ENCODE data around the gene PDE7B.
A peak's percentile ranks its signal among the peaks of the same experiment; 100 is the strongest.

The PDE7B gene

GRCh38 chr6:135888818-135889217 lies 37.3 kb downstream of the PDE7B start:
- H3K4me3 Mint-ChIP-seq = no peak overlapping the region
- no peak overlapping the region for H3K27ac Mint-ChIP-seq
- peaks cover 9% of the 10 kb centered on the region for H3K36me3 Mint-ChIP-seq (ENCODE audit: low read depth)
- no peaks in the 10 kb centered on the region for H3K9me3 Mint-ChIP-seq
- no peaks in the 10 kb centered on the region for H3K27me3 Mint-ChIP-seq (ENCODE audit: low read depth)
- H3K4me1 Mint-ChIP-seq (ENCODE audit: low read depth) = no peaks in the 10 kb centered on the region

GRCh38 chr6:135890876-135891275 lies 39.4 kb downstream of the PDE7B start:
- Mint-ChIP-seq H3K36me3 (ENCODE audit: low read depth) (peaks cover 3% of the 10 kb centered on the region), H3K27me3 (ENCODE audit: low read depth) (no peaks in the 10 kb centered on the region), H3K4me1 (ENCODE audit: low read depth) (no peaks in the 10 kb centered on the region), H3K9me3 (no peaks in the 10 kb centered on the region), H3K4me3 (no peak overlapping the region), H3K27ac (no peak overlapping the region)

GRCh38 chr6:135891710-135892109 lies 40.2 kb downstream of the PDE7B start:
- peaks cover 3% of the 10 kb centered on the region for H3K4me1 Mint-ChIP-seq (ENCODE audit: low read depth)
- peaks cover 5% of the 10 kb centered on the region for H3K36me3 Mint-ChIP-seq (ENCODE audit: low read depth)
- no peaks in the 10 kb centered on the region for H3K9me3 Mint-ChIP-seq
- no peak overlapping the region for H3K27ac Mint-ChIP-seq
- H3K4me3 Mint-ChIP-seq = no peak overlapping the region
- no peaks in the 10 kb centered on the region for H3K27me3 Mint-ChIP-seq (ENCODE audit: low read depth)

- H3K4me3 Mint-ChIP-seq = no peak overlapping the region
- no peaks in the 10 kb centered on the region for H3K27me3 Mint-ChIP-seq (ENCODE audit: low read depth)
- H3K27ac Mint-ChIP-seq = no peak overlapping the region
- peaks cover 11% of the 10 kb centered on the region for H3K36me3 Mint-ChIP-seq (ENCODE audit: low read depth)
- H3K9me3 Mint-ChIP-seq = no peaks in the 10 kb centered on the region
- peaks cover 11% of the 10 kb centered on the region for H3K4me1 Mint-ChIP-seq (ENCODE audit: low read depth)
Observed at GRCh38 chr6:135895231-135895911, 43.9 kb downstream of the PDE7B start.

- Mint-ChIP-seq H3K36me3 (ENCODE audit: low read depth) (peaks cover 11% of the 10 kb centered on the region), H3K4me1 (ENCODE audit: low read depth) (peaks cover 19% of the 10 kb centered on the region), H3K27me3 (ENCODE audit: low read depth) (no peaks in the 10 kb centered on the region), H3K27ac (no peak overlapping the region), H3K4me3 (no peak overlapping the region), H3K9me3 (no peaks in the 10 kb centered on the region)
Observed at GRCh38 chr6:135897087-135897486, 45.6 kb downstream of the PDE7B start.

GRCh38 chr6:135901774-135902524 lies 50.4 kb downstream of the PDE7B start:
- Mint-ChIP-seq H3K27me3 (ENCODE audit: low read depth) (no peaks in the 10 kb centered on the region), H3K27ac (peak overlapping the region; percentile 19), H3K9me3 (no peaks in the 10 kb centered on the region), H3K4me3 (peak overlapping the region; percentile 42), H3K36me3 (ENCODE audit: low read depth) (peaks cover 8% of the 10 kb centered on the region), H3K4me1 (ENCODE audit: low read depth) (peaks cover 24% of the 10 kb centered on the region)

- Mint-ChIP-seq H3K4me1 (ENCODE audit: low read depth) (peaks cover 19% of the 10 kb centered on the region), H3K4me3 (no peak overlapping the region), H3K36me3 (ENCODE audit: low read depth) (peaks cover 6% of the 10 kb centered on the region), H3K27me3 (ENCODE audit: low read depth) (no peaks in the 10 kb centered on the region), H3K9me3 (no peaks in the 10 kb centered on the region), H3K27ac (no peak overlapping the region)
Observed at GRCh38 chr6:135902756-135903331, 51.3 kb downstream of the PDE7B start.

- Mint-ChIP-seq H3K4me3 (no peak overlapping the region), H3K9me3 (no peaks in the 10 kb centered on the region), H3K4me1 (ENCODE audit: low read depth) (peaks cover 23% of the 10 kb centered on the region), H3K36me3 (ENCODE audit: low read depth) (peaks cover 4% of the 10 kb centered on the region), H3K27ac (no peak overlapping the region), H3K27me3 (ENCODE audit: low read depth) (no peaks in the 10 kb centered on the region)
Observed at GRCh38 chr6:135904666-135905065, 53.2 kb downstream of the PDE7B start.

- no peaks in the 10 kb centered on the region for H3K27me3 Mint-ChIP-seq (ENCODE audit: low read depth)
- H3K4me1 Mint-ChIP-seq (ENCODE audit: low read depth) = peaks cover 28% of the 10 kb centered on the region
- peaks cover 4% of the 10 kb centered on the region for H3K36me3 Mint-ChIP-seq (ENCODE audit: low read depth)
- no peak overlapping the region for H3K4me3 Mint-ChIP-seq
- no peak overlapping the region for H3K27ac Mint-ChIP-seq
- H3K9me3 Mint-ChIP-seq = no peaks in the 10 kb centered on the region
Observed at GRCh38 chr6:135905604-135906300, 54.3 kb downstream of the PDE7B start.

GRCh38 chr6:135906542-135906941 lies 55.0 kb downstream of the PDE7B start:
- peaks cover 4% of the 10 kb centered on the region for H3K36me3 Mint-ChIP-seq (ENCODE audit: low read depth)
- H3K9me3 Mint-ChIP-seq = no peaks in the 10 kb centered on the region
- H3K27me3 Mint-ChIP-seq (ENCODE audit: low read depth) = no peaks in the 10 kb centered on the region
- H3K27ac Mint-ChIP-seq = no peak overlapping the region
- H3K4me1 Mint-ChIP-seq (ENCODE audit: low read depth) = peaks cover 25% of the 10 kb centered on the region
- no peak overlapping the region for H3K4me3 Mint-ChIP-seq

GRCh38 chr6:135906972-135907465 lies 55.5 kb downstream of the PDE7B start:
- Mint-ChIP-seq H3K27ac (no peak overlapping the region), H3K4me3 (no peak overlapping the region), H3K36me3 (ENCODE audit: low read depth) (peaks cover 4% of the 10 kb centered on the region), H3K27me3 (ENCODE audit: low read depth) (no peaks in the 10 kb centered on the region), H3K9me3 (no peaks in the 10 kb centered on the region), H3K4me1 (ENCODE audit: low read depth) (peaks cover 22% of the 10 kb centered on the region)

GRCh38 chr6:135909737-135910387 lies 58.4 kb downstream of the PDE7B start:
- Mint-ChIP-seq H3K4me3 (no peak overlapping the region), H3K9me3 (no peaks in the 10 kb centered on the region), H3K27me3 (ENCODE audit: low read depth) (no peaks in the 10 kb centered on the region), H3K27ac (no peak overlapping the region), H3K4me1 (ENCODE audit: low read depth) (peaks cover 11% of the 10 kb centered on the region), H3K36me3 (ENCODE audit: low read depth) (peaks cover 7% of the 10 kb centered on the region)

- Mint-ChIP-seq H3K36me3 (ENCODE audit: low read depth) (peaks cover 7% of the 10 kb centered on the region), H3K27ac (no peak overlapping the region), H3K4me3 (no peak overlapping the region), H3K27me3 (ENCODE audit: low read depth) (no peaks in the 10 kb centered on the region), H3K9me3 (no peaks in the 10 kb centered on the region), H3K4me1 (ENCODE audit: low read depth) (peaks cover 11% of the 10 kb centered on the region)
Observed at GRCh38 chr6:135910790-135911618, 59.5 kb downstream of the PDE7B start.
